Prostate gland (tissue), 2 donors: ENCODE data around the gene CYP11A1.

Experiments used
- CTCF ChIP-seq, 4 experiments: fragments of 200-600 bp in 2 of 4; fragments of 450-650 bp in 2 of 4; sonication (generic) in 2 of 4; IDR thresholded peaks; 1 replicate in 3 of 4; 2 replicates in 1 of 4; pipeline ENCODE4 v1.5.1; 2016 to 2019; ENCODE audit warnings: antibody characterized with exemption in 4 of 4, mild to moderate bottlenecking in 2 of 4, moderate library complexity in 2 of 4
- POLR2A ChIP-seq: fragments of 450-650 bp; IDR thresholded peaks from one replicate; pipeline ENCODE4 v1.6.1; 2016; ENCODE audit warnings: antibody characterized with exemption, mild to moderate bottlenecking
- POLR2AphosphoS5 ChIP-seq: sonication (generic); formaldehyde crosslinking; IDR thresholded peaks from one replicate; pipeline ENCODE4 v1.6.1; 2017; ENCODE audit warnings: antibody characterized with exemption

DNA sequence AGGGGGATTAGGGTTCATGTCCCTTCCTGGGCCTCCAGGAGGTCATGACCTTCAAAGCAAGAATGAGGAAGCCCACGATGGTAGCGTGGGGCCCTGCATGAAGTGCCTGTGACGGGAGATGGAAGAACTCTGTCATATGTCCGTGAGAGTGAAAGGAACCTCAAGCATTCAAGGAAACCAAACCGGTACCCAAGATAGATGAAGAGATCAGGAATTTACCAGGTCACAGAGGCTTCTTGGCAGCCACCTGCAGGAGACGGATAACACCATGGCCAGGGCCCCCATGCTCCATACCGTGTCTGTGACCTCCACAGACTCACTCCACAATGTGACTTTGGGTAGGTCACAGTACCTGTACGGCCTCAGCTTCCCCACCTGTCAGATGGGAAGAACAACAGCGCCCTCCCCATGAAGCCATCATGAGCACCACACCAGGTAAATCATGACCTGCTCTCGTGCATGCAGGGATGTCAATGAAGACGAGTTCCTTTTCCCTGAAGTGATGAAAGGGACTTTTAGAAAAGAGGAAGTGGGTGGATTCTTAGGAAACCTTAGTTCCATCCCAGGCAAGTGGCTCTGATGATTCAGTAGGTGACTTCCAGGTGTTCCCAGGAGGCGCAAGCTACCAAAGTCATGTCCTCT lies 23.3 kb upstream of the CYP11A1 start:
- TF ChIP-seq POLR2AphosphoS5 = no peak
- no peak for TF ChIP-seq CTCF (IDR thresholded peaks at IDR 0.05)
- no peak for TF ChIP-seq POLR2A
